GM13977 (cell line): Measurements from ENCODE around the gene SOS1.

Experiments
- DNase-seq: peaks from one replicate; pipeline ENCODE4 v3.0.0; 2012; ENCODE audit warnings: low spot score
- CTCF ChIP-seq: IDR thresholded peaks from 2 replicates; pipeline ENCODE4 v1.5.1; 2012; ENCODE audit warnings: mild to moderate bottlenecking, control low read depth; ENCODE audit not compliant: insufficient read depth; ENCODE audit errors: extremely low read depth, missing control alignments
- in situ Hi-C: fragments of 300-500 bp; cut with MboI; formaldehyde crosslinking; loops from one replicate; pipeline ENCODE4 v1.12.0; 2022; ENCODE audit warnings: low sequenced_read_pairs, low pct_unique_long_range_greater_than_20kb, mixed read lengths, inconsistent platforms; ENCODE audit not compliant: unreplicated experiment

Gene SOS1

GRCh38 chr2:39050109-39050508 is 70.7 kb downstream of the SOS1 start:
- in situ Hi-C loops: no loop called here
- DNase-seq: no peak
- no peak for TF ChIP-seq CTCF

GRCh38 chr2:39039072-39039471 is 81.8 kb downstream of the SOS1 start:
- no peak for DNase-seq
- no peak for TF ChIP-seq CTCF
- in situ Hi-C loops: no loop called here

- TF ChIP-seq CTCF: no peak
- no peak for DNase-seq
- in situ Hi-C loops: no loop called here
Measured at GRCh38 chr2:39033980-39034379, 86.9 kb downstream of the SOS1 start.

GRCh38 chr2:39027421-39027820 is 93.4 kb downstream of the SOS1 start:
- no peak for TF ChIP-seq CTCF
- in situ Hi-C loops: no loop called here
- DNase-seq: no peak

GRCh38 chr2:39024833-39025232 is 96.0 kb downstream of the SOS1 start:
- in situ Hi-C loops: no loop called here
- TF ChIP-seq CTCF: no peak
- DNase-seq: no peak

GRCh38 chr2:39023649-39024048 is 97.2 kb downstream of the SOS1 start:
- TF ChIP-seq CTCF: no peak
- DNase-seq: no peak
- in situ Hi-C loops: no loop called here

- no peak for TF ChIP-seq CTCF
- in situ Hi-C loops: no loop called here
- DNase-seq: no peak
Measured at GRCh38 chr2:39022642-39023235, 98.1 kb downstream of the SOS1 start.
